ENCODE measurements around the gene ACSL3.
"Not testable (repeated sequence)": the region's sequence is repeated elsewhere in the genome, so short reads cannot be mapped to it uniquely, and the experiment has no call there.

ACSL3 gene

DNA sequence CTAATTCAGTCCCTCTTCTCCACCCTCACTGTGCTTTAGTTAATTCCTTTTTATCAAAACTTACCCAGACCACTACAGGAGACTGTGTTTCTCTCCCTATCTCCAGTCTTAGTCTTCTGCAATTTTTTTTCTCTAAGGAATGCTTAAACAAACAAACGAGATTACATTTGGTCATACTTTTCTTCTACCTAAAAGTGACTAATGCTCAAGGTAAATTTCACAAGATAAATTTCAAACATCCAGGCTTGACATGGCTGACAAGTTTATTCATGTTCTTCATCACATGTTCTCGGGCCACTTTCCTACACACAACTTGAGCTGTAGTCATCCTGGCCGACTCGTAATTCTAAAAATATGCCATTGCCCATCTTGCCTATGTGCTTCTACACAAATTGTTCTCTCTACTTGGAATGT, 23.2 kb upstream of the ACSL3 start:
- TF ChIP-seq, protein P1, sequence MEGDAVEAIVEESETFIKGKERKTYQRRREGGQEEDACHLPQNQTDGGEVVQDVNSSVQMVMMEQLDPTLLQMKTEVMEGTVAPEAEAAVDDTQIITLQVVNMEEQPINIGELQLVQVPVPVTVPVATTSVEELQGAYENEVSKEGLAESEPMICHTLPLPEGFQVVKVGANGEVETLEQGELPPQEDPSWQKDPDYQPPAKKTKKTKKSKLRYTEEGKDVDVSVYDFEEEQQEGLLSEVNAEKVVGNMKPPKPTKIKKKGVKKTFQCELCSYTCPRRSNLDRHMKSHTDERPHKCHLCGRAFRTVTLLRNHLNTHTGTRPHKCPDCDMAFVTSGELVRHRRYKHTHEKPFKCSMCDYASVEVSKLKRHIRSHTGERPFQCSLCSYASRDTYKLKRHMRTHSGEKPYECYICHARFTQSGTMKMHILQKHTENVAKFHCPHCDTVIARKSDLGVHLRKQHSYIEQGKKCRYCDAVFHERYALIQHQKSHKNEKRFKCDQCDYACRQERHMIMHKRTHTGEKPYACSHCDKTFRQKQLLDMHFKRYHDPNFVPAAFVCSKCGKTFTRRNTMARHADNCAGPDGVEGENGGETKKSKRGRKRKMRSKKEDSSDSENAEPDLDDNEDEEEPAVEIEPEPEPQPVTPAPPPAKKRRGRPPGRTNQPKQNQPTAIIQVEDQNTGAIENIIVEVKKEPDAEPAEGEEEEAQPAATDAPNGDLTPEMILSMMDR (IDR thresholded peaks at IDR 0.05; ENCODE audit: low read depth, low read length, missing control alignments) = no peak
- no peak for DNase-seq (ENCODE audit: low read depth)
- no peak overlapping the region for H3K4me3 ChIP-seq (ENCODE audit: low read depth, low read length)
- in situ Hi-C loops (cut with HindIII; ENCODE audit: low sequenced_read_pairs) = no loop called here

DNA sequence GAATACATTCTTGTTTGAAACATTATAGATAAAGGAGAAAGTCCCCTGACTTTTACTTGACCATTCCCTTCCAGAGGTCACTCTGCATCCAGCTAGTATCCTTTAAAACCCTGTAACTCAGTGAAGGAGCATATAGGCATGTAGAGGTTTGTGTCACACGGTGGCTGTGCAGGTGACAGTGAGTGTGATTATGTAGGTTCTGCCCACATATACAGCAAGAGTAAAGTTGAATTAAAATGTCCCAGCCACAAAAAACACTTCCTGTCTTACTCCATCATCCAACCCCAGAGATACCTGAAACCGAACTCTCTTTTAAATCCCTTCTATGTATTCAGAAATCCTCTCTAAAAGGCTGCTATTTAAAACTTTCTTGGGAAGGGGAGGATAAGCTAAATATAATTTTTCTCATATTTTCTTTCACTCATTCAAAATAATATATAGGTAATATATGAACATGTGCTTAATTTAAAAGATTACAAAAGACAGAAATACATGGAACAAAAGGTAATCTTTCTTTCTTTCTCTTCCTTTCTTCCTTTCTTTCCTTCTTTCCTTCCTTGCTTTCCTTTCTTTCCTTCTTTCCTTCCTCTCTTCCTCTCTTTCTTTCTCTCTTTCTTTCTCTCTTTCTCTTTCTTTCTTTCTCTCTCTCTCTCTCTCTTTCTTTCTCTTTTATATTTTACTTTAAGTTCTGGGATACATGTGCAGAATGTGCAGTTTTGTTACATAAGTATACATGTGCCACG, 20.6 kb upstream of the ACSL3 start:
- H3K4me3 ChIP-seq (ENCODE audit: low read depth, low read length) = no peak overlapping the region
- no peak for DNase-seq (ENCODE audit: low read depth)
- in situ Hi-C loops (cut with HindIII; ENCODE audit: low sequenced_read_pairs) = no loop called here
- TF ChIP-seq, protein P1 (IDR thresholded peaks at IDR 0.05; ENCODE audit: low read depth, low read length, missing control alignments) = no peak

DNA sequence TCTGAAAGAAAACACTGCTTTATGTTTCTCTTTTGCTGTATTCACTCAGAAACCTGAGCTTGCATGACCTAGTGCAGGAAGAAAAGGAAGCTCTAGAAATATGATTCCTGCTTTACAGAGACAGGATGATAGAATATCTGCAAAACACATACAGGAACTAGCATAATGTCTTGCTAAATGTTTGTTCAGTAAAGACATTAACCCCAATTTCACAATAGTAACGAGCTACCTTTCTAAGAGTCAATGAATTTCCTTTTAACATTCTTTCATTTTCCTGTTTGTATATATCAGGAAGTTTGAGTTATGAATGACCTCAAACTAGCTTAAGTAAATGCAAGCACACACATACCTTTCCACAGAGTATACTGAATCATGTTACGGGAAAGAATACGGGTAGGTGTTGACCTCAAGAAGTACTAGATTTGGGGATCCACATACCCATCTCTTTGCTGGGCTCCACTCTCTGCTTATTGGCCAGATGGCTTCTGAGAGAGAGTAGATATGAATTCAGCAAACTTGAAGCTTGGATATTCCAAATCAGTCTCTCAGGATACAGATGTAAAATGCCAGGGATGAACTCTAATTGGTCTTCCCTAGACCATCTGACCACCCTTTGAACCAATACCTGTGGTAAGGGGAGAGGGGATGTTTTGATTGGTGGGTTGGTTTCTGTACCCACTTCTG, 18.2 kb upstream of the ACSL3 start:
- TF ChIP-seq, protein P1 (IDR thresholded peaks at IDR 0.05; ENCODE audit: low read depth, low read length, missing control alignments) = no peak
- H3K4me3 ChIP-seq (ENCODE audit: low read depth, low read length) = no peak overlapping the region
- in situ Hi-C loops (cut with HindIII; ENCODE audit: low sequenced_read_pairs) = no loop called here
- no peak for DNase-seq (ENCODE audit: low read depth)

DNA sequence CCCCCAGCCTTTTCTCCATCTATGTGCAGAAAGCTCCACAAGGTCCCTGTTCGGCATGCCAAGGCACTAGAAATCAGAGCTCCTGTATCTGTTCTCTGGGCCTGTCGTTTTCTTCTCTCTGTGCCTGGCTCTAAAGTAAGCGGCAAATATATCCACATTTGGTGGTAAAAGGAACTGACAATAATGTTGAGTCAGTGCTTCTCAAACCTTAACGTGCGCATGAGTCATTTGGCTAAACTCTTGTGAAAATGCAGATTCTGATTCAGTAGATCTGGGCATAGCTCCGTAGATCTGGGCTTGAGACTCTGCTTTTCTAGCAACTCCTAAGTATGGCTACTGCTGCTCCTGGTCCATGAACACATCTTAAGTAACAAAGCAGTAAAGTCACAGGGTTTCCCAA, 16.5 kb upstream of the ACSL3 start:
- TF ChIP-seq, protein P1 (IDR thresholded peaks at IDR 0.05; ENCODE audit: low read depth, low read length, missing control alignments) = no peak
- peak; percentile 49 for DNase-seq (ENCODE audit: low read depth)
- H3K4me3 ChIP-seq (ENCODE audit: low read depth, low read length) = no peak overlapping the region
- in situ Hi-C loops (cut with HindIII; ENCODE audit: low sequenced_read_pairs) = no loop called here

GRCh38 chr2:222845314-222845713, 15.5 kb upstream of the ACSL3 start:
- in situ Hi-C loops (cut with HindIII; ENCODE audit: low sequenced_read_pairs); DNase-seq (ENCODE audit: low read depth); H3K4me3 ChIP-seq (ENCODE audit: low read depth, low read length): not testable (repeated sequence)

DNA sequence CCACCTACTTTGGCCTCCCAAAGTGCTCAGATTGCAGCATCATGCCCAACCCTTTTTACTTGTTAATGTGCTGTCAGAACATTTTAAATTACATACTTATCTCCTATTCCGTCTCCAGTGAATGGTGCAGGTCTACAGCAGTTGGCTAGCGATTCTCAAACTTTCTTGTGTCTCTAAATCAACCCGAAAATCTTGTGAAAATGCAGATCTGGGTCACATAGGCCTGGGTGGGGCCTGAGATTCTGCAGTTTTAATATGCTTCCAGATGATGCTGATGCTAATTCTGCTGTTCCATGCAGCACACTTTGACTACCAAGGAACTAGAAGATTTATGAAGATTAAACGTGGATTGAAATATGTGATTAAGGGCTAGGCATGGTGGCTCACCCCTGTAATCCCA, 14.8 kb upstream of the ACSL3 start:
- no peak overlapping the region for H3K4me3 ChIP-seq (ENCODE audit: low read depth, low read length)
- DNase-seq (ENCODE audit: low read depth) = no peak
- TF ChIP-seq, protein P1 (IDR thresholded peaks at IDR 0.05; ENCODE audit: low read depth, low read length, missing control alignments) = no peak
- in situ Hi-C loops (cut with HindIII; ENCODE audit: low sequenced_read_pairs) = no loop called here

- DNase-seq (ENCODE audit: low read depth); in situ Hi-C loops (cut with HindIII; ENCODE audit: low sequenced_read_pairs); H3K4me3 ChIP-seq (ENCODE audit: low read depth, low read length): not testable (repeated sequence)
These were observed 12.8 kb upstream of the ACSL3 start for GRCh38 chr2:222848031-222848430.
